C4-2B (cell line): ENCODE measurements around the gene CCND1.

ENCODE experiments used
- H3K27ac ChIP-seq: fragments of 450-650 bp; 2 replicates; pipeline ENCODE4 v1.5.1; 2017
- ZFX ChIP-seq: fragments of 450-650 bp; IDR thresholded peaks from 2 replicates; pipeline ENCODE4 v1.6.1; 2017
- TF ChIP-seq, protein P1 (sequence below): fragments of 450-650 bp; conservative IDR thresholded peaks from 2 replicates; pipeline ENCODE4 v1.5.1; 2017; ENCODE audit warnings: mild to moderate bottlenecking

Gene CCND1

DNA sequence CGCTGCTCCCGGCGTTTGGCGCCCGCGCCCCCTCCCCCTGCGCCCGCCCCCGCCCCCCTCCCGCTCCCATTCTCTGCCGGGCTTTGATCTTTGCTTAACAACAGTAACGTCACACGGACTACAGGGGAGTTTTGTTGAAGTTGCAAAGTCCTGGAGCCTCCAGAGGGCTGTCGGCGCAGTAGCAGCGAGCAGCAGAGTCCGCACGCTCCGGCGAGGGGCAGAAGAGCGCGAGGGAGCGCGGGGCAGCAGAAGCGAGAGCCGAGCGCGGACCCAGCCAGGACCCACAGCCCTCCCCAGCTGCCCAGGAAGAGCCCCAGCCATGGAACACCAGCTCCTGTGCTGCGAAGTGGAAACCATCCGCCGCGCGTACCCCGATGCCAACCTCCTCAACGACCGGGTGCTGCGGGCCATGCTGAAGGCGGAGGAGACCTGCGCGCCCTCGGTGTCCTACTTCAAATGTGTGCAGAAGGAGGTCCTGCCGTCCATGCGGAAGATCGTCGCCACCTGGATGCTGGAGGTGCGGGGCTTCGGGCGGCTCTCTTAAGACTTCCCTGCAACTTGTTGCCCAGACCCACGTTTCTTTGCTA, at the start of gene CCND1:
Gene CCND1, plus strand, starts transcription at position 162 of the 587 bp plus-strand sequence. Its CDS starts 158 bp downstream, at position 320.
- H3K27ac ChIP-seq, result peak within 1 kb of the TSS; percentile 98
- TF ChIP-seq, protein P1, sequence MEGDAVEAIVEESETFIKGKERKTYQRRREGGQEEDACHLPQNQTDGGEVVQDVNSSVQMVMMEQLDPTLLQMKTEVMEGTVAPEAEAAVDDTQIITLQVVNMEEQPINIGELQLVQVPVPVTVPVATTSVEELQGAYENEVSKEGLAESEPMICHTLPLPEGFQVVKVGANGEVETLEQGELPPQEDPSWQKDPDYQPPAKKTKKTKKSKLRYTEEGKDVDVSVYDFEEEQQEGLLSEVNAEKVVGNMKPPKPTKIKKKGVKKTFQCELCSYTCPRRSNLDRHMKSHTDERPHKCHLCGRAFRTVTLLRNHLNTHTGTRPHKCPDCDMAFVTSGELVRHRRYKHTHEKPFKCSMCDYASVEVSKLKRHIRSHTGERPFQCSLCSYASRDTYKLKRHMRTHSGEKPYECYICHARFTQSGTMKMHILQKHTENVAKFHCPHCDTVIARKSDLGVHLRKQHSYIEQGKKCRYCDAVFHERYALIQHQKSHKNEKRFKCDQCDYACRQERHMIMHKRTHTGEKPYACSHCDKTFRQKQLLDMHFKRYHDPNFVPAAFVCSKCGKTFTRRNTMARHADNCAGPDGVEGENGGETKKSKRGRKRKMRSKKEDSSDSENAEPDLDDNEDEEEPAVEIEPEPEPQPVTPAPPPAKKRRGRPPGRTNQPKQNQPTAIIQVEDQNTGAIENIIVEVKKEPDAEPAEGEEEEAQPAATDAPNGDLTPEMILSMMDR, result no peak; the same call in 1 of the 2 replicates
- TF ChIP-seq ZFX, result no peak

DNA sequence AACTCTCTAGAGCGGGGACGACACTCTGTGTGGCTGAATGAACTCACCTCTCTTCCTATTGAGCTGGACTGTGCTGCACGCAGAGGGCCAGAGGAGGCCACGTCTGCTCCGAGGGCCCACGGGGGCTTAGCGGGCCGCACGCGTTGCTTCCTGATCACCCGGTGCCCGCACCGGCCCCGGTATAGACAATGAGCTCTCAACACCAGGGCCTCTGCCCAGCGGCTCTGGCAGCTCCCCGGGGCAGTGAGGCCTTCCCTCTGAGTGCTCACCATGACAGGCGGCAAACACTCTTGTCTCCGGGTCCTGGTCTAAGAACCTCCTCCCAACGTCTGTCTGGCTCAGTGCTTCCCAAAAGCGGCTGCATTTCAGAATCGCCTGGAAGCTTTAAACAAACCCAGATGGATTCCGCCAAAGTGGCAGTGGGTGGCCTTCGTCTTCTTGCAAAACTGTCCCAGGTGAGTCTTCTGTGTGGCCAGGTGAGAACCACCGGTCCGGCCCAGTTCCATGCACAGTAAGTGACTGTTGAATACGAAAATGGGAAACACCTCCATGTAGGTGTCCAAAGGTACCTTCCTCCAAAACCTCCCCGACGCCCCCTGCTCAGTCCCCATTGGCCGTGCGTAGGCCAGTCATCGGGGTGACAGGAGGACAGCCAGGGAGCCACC, 47.8 kb upstream of the CCND1 start:
- no peak overlapping the region for H3K27ac ChIP-seq
- TF ChIP-seq ZFX, result no peak
- TF ChIP-seq, protein P1, result no peak

DNA sequence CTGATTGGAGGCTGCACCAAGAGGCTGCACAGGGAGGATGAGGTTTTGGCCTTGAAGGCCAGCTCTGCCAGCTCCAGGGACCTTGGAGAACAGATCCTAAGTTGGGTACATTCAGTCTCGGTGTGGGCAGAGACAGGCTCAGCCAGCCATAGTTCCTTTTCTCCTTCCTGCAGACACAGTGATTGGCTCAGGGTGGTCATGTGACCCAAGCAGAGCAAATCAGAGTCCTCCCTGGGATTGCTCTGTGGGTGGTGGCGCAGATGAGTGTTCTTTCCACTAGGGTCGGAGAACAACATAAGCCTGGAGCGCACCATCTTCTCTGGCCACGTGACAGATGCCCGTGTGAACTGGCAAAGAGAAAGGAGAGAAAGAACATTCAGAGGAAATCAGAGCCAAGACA, 47.1 kb upstream of the CCND1 start:
- no peak overlapping the region for H3K27ac ChIP-seq

DNA sequence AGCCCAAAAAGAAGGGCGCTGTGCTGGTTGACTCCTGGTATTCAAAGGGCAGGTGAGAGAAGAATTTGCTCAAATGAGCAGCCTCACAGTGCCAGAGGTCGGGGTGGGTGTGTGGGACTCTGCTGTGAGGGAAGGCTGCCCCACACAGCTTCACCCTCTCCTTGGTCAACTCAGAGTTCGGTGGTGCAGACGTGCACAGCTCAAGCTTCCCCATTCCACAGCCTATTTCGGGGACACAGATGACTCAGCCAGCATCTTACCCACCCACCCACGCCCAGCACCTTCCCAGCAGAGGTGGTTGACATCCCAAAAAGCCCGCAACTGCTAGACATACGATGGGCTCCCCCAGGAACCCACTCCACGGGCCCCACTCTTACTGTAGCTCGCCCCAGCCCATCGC, 46.5 kb upstream of the CCND1 start:
- no peak for TF ChIP-seq ZFX
- TF ChIP-seq, protein P1, result no peak
- no peak overlapping the region for H3K27ac ChIP-seq

More for the DNA sequence above, 47.1 kb upstream of the CCND1 start:
- TF ChIP-seq ZFX, result no peak
- TF ChIP-seq, protein P1, result no peak

DNA sequence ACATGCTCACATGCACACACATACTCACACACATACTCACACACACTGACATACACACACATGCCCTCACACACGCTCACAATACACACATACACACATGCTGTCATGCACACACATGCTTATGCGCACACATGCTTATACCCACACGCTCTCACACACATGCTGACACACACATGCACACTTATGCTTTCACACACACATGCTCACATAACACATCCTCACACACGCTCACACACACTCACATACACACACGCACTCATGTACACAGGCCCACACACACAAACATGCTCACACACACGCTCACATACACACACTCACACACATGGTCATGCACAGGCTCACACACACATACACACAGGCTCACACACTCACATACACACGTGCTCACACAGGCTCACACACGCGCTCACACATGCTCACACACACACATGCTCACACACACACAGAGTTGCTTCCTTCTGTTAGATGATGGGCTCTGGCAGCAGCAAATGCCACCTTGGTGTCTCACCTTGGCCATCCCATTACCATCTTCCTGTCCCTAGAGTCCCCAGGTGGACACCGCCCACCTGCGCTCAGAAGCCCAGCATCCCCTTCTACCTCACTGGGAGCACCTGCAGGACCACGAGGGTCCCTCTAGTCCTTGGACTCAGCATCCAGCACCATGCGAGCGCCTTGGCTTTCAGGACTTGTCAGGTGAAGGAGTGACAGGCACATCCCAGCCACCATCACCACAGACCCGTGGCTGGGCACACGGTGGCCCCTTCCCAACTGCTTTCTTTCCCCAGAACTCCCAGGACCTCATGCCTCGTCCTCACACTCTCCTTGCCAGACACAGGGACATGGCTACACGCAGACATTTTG, 44.9 kb upstream of the CCND1 start:
- TF ChIP-seq, protein P1, result no peak
- TF ChIP-seq ZFX, result no peak
- no peak overlapping the region for H3K27ac ChIP-seq

DNA sequence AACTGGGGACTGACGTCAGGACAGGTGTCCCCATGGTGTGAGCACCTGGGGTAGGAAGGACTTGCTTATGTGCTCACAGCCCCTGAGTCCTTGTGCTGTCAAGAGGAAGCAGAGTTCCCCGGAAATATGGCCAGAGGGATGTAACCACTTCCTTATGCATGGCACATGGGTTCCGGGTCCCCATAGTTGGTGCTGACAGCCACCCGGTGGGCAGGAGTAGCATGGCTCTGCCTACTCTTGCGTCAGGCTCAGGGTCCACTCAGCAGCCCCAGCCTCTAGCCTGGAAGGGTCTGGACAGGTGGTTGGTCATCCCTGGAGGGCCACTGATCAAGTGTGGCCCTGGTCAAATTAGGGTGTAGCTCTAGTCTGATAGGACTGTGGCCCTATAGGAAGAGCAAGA, 42.8 kb upstream of the CCND1 start:
- no peak for TF ChIP-seq ZFX
- TF ChIP-seq, protein P1, result no peak

DNA sequence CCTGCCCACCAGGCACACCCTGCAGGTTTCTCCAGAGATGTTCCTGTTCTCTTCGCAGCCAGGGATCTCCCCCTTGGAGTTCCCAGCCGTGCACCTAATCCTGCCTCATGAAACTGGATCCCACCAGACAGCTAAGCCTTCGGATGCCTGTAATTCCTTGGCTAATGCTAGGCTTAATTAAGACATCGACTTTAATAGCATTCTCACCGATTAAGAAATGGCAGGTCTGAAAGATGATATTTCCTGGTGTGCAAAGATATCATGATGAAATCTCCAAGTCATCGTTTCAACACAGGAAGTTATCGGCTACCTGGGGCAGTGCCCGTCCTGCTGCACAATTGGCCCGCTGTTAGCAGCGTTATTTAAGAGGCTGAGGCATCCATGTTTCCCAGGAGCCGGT, 41.5 kb upstream of the CCND1 start:
- H3K27ac ChIP-seq, result no peak overlapping the region
- TF ChIP-seq ZFX, result no peak
- TF ChIP-seq, protein P1, result no peak

More for the DNA sequence above, 42.8 kb upstream of the CCND1 start:
- H3K27ac ChIP-seq, result no peak overlapping the region
